SK-N-SH treated with all-trans-retinoic acid at 6 μM for 48 hours (cell line): ENCODE data around the gene ITGB4.

Experiments
- ATAC-seq: fragments of 200-7000 bp; cut with Tn5 transposase; 3 replicates; pipeline ENCODE4 v1.9.1; 2020; ENCODE audit warnings: mild to moderate bottlenecking, moderate library complexity
- ARNTL ChIP-seq: fragments of 450-650 bp; formaldehyde crosslinking; IDR thresholded peaks from 2 replicates; pipeline ENCODE4 v1.5.0; 2020; ENCODE audit warnings: low read depth, mild to moderate bottlenecking, moderate library complexity, borderline replicate concordance
- BACH2 ChIP-seq: fragments of 250-450 bp; sonication (Bioruptor Pico); IDR thresholded peaks from 2 replicates; pipeline ENCODE4 v1.9.0; 2021; ENCODE audit warnings: mild to moderate bottlenecking, borderline replicate concordance
- CREB5 ChIP-seq: fragments of 250-450 bp; sonication (Bioruptor Pico); IDR thresholded peaks from 2 replicates; pipeline ENCODE4 v1.5.1; 2020; ENCODE audit warnings: low read depth, mild to moderate bottlenecking, moderate library complexity
- CSDC2 ChIP-seq: fragments of 250-450 bp; sonication (Bioruptor Pico); IDR thresholded peaks from 2 replicates; pipeline ENCODE4 v1.5.0; 2020; ENCODE audit warnings: mild to moderate bottlenecking, moderate library complexity
- CSRNP3 ChIP-seq: fragments of 250-450 bp; sonication (Bioruptor Pico); IDR thresholded peaks from 2 replicates; pipeline ENCODE4 v1.5.1; 2021; ENCODE audit warnings: mild to moderate bottlenecking, moderate library complexity
- ESRRG ChIP-seq: fragments of 250-450 bp; sonication (Bioruptor Pico); IDR thresholded peaks from 2 replicates; pipeline ENCODE4 v1.6.1; 2021; ENCODE audit warnings: mild to moderate bottlenecking
- GLIS3 ChIP-seq: fragments of 250-450 bp; sonication (Bioruptor Pico); IDR thresholded peaks from 2 replicates; pipeline ENCODE4 v1.5.0; 2020; ENCODE audit warnings: mild to moderate bottlenecking, moderate library complexity
- ISL1 ChIP-seq: fragments of 250-450 bp; sonication (Bioruptor Pico); IDR thresholded peaks from 2 replicates; pipeline ENCODE4 v2.1.2; 2022; ENCODE audit warnings: mild to moderate bottlenecking, moderate library complexity
- OSR1 ChIP-seq: fragments of 250-450 bp; sonication (Bioruptor Pico); IDR thresholded peaks from 2 replicates; pipeline ENCODE4 v1.8.0; 2022; ENCODE audit warnings: moderate library complexity, mild to moderate bottlenecking, inconsistent platforms
- PATZ1 ChIP-seq: fragments of 250-450 bp; sonication (Bioruptor Pico); IDR thresholded peaks from 2 replicates; pipeline ENCODE4 v1.8.0; 2020; ENCODE audit warnings: mild to moderate bottlenecking, moderate library complexity, borderline replicate concordance
- PPARA ChIP-seq: fragments of 250-450 bp; sonication (Bioruptor Pico); IDR thresholded peaks from 2 replicates; pipeline ENCODE4 v1.5.0; 2020; ENCODE audit warnings: mild to moderate bottlenecking, borderline replicate concordance
- RARB ChIP-seq: fragments of 250-450 bp; sonication (Bioruptor Pico); IDR thresholded peaks from 2 replicates; pipeline ENCODE4 v1.8.0; 2021; ENCODE audit warnings: mild to moderate bottlenecking, moderate library complexity
- SNAI2 ChIP-seq: fragments of 250-450 bp; sonication (Bioruptor Pico); IDR thresholded peaks from 2 replicates; pipeline ENCODE4 v1.5.0; 2020; ENCODE audit warnings: mild to moderate bottlenecking, moderate library complexity
- TCF4 ChIP-seq: fragments of 250-450 bp; sonication (Bioruptor Pico); IDR thresholded peaks from 2 replicates; pipeline ENCODE4 v1.8.0; 2021; ENCODE audit warnings: mild to moderate bottlenecking, moderate library complexity, borderline replicate concordance
- TOX ChIP-seq: fragments of 250-450 bp; sonication (Bioruptor Pico); IDR thresholded peaks from 2 replicates; pipeline ENCODE4 v1.8.0; 2021; ENCODE audit warnings: mild to moderate bottlenecking, moderate library complexity, borderline replicate concordance
- ZC3H10 ChIP-seq: fragments of 250-450 bp; sonication (Bioruptor Pico); IDR thresholded peaks from 2 replicates; pipeline ENCODE4 v1.5.1; 2021; ENCODE audit warnings: mild to moderate bottlenecking, moderate library complexity
- ZFP3 ChIP-seq: fragments of 250-450 bp; sonication (Bioruptor Pico); IDR thresholded peaks from 2 replicates; pipeline ENCODE4 v1.5.0; 2020; ENCODE audit warnings: mild to moderate bottlenecking, moderate library complexity
- ZFP30 ChIP-seq: fragments of 450-650 bp; formaldehyde crosslinking; IDR thresholded peaks from 2 replicates; pipeline ENCODE4 v1.5.0; 2022; ENCODE audit warnings: mild to moderate bottlenecking, moderate library complexity
- ZNF565 ChIP-seq: fragments of 450-650 bp; formaldehyde crosslinking; conservative IDR thresholded peaks from 2 replicates; pipeline ENCODE4 v1.5.0; 2020; ENCODE audit warnings: low read depth, mild to moderate bottlenecking, moderate library complexity
- ZNF70 ChIP-seq: fragments of 450-650 bp; formaldehyde crosslinking; IDR thresholded peaks from 2 replicates; pipeline ENCODE4 v1.5.0; 2020; ENCODE audit warnings: mild to moderate bottlenecking, moderate library complexity
- ZNF8 ChIP-seq: fragments of 450-650 bp; formaldehyde crosslinking; IDR thresholded peaks from 2 replicates; pipeline ENCODE4 v1.5.0; 2020; ENCODE audit warnings: mild to moderate bottlenecking, moderate library complexity
- TF ChIP-seq, protein P1 (sequence below): fragments of 250-450 bp; sonication (Bioruptor Pico); IDR thresholded peaks from 2 replicates; pipeline ENCODE4 v1.5.0; 2020; ENCODE audit warnings: mild to moderate bottlenecking, moderate library complexity
- TF ChIP-seq, protein P2 (sequence below): fragments of 250-450 bp; sonication (Bioruptor Pico); IDR thresholded peaks from 2 replicates; pipeline ENCODE4 v1.8.0; 2021; ENCODE audit warnings: low read depth, mild to moderate bottlenecking, moderate library complexity, borderline replicate concordance

ITGB4 gene

DNA sequence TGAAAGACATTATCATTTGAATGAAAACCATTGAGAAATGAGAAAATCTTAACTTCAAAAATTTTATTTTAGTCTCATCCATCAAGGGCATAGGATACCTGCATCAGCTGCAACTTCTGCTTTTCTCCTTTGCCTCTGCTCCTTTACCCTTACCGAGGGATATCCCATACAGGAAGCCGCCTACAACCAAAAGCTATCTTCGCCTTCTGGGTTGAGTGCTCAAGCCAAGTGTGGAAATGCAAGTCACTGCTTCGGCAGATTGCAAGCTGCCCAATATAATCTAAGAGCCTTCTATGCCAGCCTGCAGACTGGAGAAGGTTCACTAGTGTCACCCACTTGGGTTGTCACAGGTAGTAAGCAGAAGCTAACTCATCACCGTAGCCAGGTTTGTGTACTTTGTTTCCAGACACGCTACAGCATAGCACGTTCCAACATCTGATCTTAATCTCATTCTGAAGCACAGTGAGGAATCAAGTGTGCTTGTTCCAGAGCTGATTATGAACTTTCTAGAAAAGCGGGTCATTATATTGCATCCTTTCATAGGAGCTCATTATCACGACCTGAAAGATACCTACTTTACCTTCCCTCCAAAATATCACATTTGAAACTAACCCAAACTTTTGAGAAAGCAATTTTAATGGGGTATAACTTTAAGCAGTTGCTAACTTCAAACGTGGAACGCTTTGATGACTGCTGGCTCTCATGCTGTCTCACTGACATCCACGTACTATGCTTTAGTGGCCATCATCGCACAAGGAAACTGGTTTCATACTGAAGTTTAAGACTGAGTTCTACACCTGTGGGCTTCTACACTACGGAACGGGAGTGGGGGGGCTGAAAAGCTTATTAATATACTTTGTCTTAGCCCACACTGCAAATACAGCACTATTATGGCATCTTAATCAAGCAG lies 55.4 kb downstream of the ITGB4 start (continued):
- 0 out of 2 replicates have a peak, but pooled peaks have one; percentile 10 for TF ChIP-seq SNAI2
- peak; percentile 54; the same call in 1 of the 2 replicates for TF ChIP-seq ZC3H10
- TF ChIP-seq RARB (CRISPR knock-in tag) = peak; percentile 21; the same call in 1 of the 2 replicates
- TF ChIP-seq, all 23 proteins: peak for 14

- ATAC-seq = no peak
- TF ChIP-seq ZNF70 (CRISPR knock-in tag) = no peak
- TF ChIP-seq OSR1 = no peak
- TF ChIP-seq GLIS3 = no peak; the same call in 1 of the 2 replicates
- peak; percentile 10; the same call in 1 of the 2 replicates for TF ChIP-seq TOX (CRISPR knock-in tag)
- no peak for TF ChIP-seq SNAI2
- TF ChIP-seq ZC3H10 = no peak
- TF ChIP-seq, protein P1, sequence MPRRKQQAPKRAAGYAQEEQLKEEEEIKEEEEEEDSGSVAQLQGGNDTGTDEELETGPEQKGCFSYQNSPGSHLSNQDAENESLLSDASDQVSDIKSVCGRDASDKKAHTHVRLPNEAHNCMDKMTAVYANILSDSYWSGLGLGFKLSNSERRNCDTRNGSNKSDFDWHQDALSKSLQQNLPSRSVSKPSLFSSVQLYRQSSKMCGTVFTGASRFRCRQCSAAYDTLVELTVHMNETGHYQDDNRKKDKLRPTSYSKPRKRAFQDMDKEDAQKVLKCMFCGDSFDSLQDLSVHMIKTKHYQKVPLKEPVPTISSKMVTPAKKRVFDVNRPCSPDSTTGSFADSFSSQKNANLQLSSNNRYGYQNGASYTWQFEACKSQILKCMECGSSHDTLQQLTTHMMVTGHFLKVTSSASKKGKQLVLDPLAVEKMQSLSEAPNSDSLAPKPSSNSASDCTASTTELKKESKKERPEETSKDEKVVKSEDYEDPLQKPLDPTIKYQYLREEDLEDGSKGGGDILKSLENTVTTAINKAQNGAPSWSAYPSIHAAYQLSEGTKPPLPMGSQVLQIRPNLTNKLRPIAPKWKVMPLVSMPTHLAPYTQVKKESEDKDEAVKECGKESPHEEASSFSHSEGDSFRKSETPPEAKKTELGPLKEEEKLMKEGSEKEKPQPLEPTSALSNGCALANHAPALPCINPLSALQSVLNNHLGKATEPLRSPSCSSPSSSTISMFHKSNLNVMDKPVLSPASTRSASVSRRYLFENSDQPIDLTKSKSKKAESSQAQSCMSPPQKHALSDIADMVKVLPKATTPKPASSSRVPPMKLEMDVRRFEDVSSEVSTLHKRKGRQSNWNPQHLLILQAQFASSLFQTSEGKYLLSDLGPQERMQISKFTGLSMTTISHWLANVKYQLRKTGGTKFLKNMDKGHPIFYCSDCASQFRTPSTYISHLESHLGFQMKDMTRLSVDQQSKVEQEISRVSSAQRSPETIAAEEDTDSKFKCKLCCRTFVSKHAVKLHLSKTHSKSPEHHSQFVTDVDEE (CRISPR knock-in tag) = no peak
- TF ChIP-seq ZNF8 = 0 out of 2 replicates have a peak, but pooled peaks have one; percentile 21
- no peak for TF ChIP-seq ZNF565 (CRISPR knock-in tag)
- no peak for TF ChIP-seq ESRRG (CRISPR knock-in tag)
- TF ChIP-seq ZFP3 (CRISPR knock-in tag) = no peak
- TF ChIP-seq, protein P2, sequence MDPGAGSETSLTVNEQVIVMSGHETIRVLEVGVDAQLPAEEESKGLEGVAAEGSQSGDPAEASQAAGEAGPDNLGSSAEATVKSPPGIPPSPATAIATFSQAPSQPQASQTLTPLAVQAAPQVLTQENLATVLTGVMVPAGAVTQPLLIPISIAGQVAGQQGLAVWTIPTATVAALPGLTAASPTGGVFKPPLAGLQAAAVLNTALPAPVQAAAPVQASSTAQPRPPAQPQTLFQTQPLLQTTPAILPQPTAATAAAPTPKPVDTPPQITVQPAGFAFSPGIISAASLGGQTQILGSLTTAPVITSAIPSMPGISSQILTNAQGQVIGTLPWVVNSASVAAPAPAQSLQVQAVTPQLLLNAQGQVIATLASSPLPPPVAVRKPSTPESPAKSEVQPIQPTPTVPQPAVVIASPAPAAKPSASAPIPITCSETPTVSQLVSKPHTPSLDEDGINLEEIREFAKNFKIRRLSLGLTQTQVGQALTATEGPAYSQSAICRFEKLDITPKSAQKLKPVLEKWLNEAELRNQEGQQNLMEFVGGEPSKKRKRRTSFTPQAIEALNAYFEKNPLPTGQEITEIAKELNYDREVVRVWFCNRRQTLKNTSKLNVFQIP (CRISPR knock-in tag) = peak; percentile 65; the same call in 1 of the 2 replicates
- no peak for TF ChIP-seq ISL1
- no peak; the same call in 1 of the 2 replicates for TF ChIP-seq TCF4 (CRISPR knock-in tag)
- TF ChIP-seq CSDC2 (CRISPR knock-in tag) = no peak
- peak; percentile 54 for TF ChIP-seq CREB5 (CRISPR knock-in tag)
- peak; percentile 73 for TF ChIP-seq RARB (CRISPR knock-in tag)
- no peak; the same call in none of the 2 replicates for TF ChIP-seq ZFP30 (CRISPR knock-in tag)
- no peak for TF ChIP-seq PPARA (CRISPR knock-in tag)
- TF ChIP-seq CSRNP3 (CRISPR knock-in tag) = peak; percentile 65
- no peak; the same call in 1 of the 2 replicates for TF ChIP-seq ARNTL
- 0 out of 2 replicates have a peak, but pooled peaks have one; percentile 24 for TF ChIP-seq PATZ1
- no peak for TF ChIP-seq BACH2 (CRISPR knock-in tag)
These were observed 56.1 kb downstream of the ITGB4 start for GRCh38 chr17:75777296-75777922.
